GM19468 (cell line): ENCODE data around the gene SASH3.
"Not testable (repeated sequence)": the region's sequence is repeated elsewhere in the genome, so short reads cannot be mapped to it uniquely, and the experiment has no call there.

Experiments used
- ATAC-seq: cut with Tn5 transposase; IDR thresholded peaks from one replicate; pipeline ENCODE4 v1.9.1; 2021; ENCODE audit warnings: mild to moderate bottlenecking, moderate library complexity, moderate number of reproducible peaks; ENCODE audit not compliant: unreplicated experiment; ENCODE audit errors: extremely low read depth

Gene SASH3

GRCh38 chrX:129779747-129780146, at the start of gene SASH3:
Gene SASH3, plus strand, starts transcription at chrX:129779949. Its CDS starts 149 bp downstream, at chrX:129780098.
- peak; percentile 27 for ATAC-seq

- ATAC-seq, result no peak
Measured at GRCh38 chrX:129731228-129731627, 48.5 kb upstream of the SASH3 start.

GRCh38 chrX:129732857-129733256, 46.9 kb upstream of the SASH3 start:
- no peak for ATAC-seq

- ATAC-seq, result no peak
Measured at GRCh38 chrX:129733335-129733734, 46.4 kb upstream of the SASH3 start.

- ATAC-seq, result no peak
Measured at GRCh38 chrX:129736491-129736890, 43.3 kb upstream of the SASH3 start.

- no peak for ATAC-seq
Measured at GRCh38 chrX:129737916-129738315, 41.8 kb upstream of the SASH3 start.

GRCh38 chrX:129738466-129739308, 41.1 kb upstream of the SASH3 start, which contains the start of gene XPNPEP2:
Gene XPNPEP2, plus strand, starts transcription at chrX:129738979. Its CDS starts 235 bp downstream, at chrX:129739214.
- ATAC-seq, result no peak

GRCh38 chrX:129739578-129739977, 40.2 kb upstream of the SASH3 start:
- ATAC-seq, result no peak

GRCh38 chrX:129741880-129742758, 37.6 kb upstream of the SASH3 start:
- ATAC-seq, result no peak

- ATAC-seq, result not testable (repeated sequence)
Measured at GRCh38 chrX:129742759-129743152, 37.0 kb upstream of the SASH3 start.

GRCh38 chrX:129743821-129744220, 35.9 kb upstream of the SASH3 start:
- no peak for ATAC-seq

GRCh38 chrX:129744861-129745321, 34.9 kb upstream of the SASH3 start:
- no peak for ATAC-seq

GRCh38 chrX:129746557-129747470, 32.9 kb upstream of the SASH3 start:
- no peak for ATAC-seq

GRCh38 chrX:129747533-129747932, 32.2 kb upstream of the SASH3 start:
- ATAC-seq, result no peak

- ATAC-seq, result no peak
Measured at GRCh38 chrX:129748305-129748704, 31.4 kb upstream of the SASH3 start.

- no peak for ATAC-seq
Measured at GRCh38 chrX:129749069-129749468, 30.7 kb upstream of the SASH3 start.

GRCh38 chrX:129750971-129751370, 28.8 kb upstream of the SASH3 start:
- no peak for ATAC-seq

GRCh38 chrX:129754056-129755024, 25.4 kb upstream of the SASH3 start:
- ATAC-seq, result no peak
